ENCODE data around the gene NR3C1. TPM values are rescaled to one million over a fixed set of nuclear protein-coding genes. Genes with fewer than 3 reads are reported as not detected.
A peak's percentile ranks its signal among the peaks of the same experiment; 100 is the strongest.

The NR3C1 gene
- polyA plus RNA-seq, 1 donor (not counting 4 experiments of a cell fraction or from before 2014, with no cell fraction given) = 30.7 TPM

GRCh38 chr5:143405849-143406098 is 2.3 kb upstream of the NR3C1 start:
- Histone ChIP-seq H3K4me1 (ENCODE audit: control insufficient read depth, extremely low read depth, insufficient read depth, low read length) (peaks cover 9% of the 10 kb centered on the region), H3K27me3 (ENCODE audit: control insufficient read depth, extremely low read depth, insufficient read depth, low read length) (no peaks in the 10 kb centered on the region), H4K20me1 (ENCODE audit: control insufficient read depth, extremely low read depth, insufficient read depth, low read length) (no peaks in the 10 kb centered on the region), H3K27ac (ENCODE audit: control insufficient read depth, insufficient read depth, low read length) (peak overlapping the region; percentile 96), H3K36me3 (ENCODE audit: control insufficient read depth in 2 of 2, extremely low read depth in 1 of 2, insufficient read depth in 2 of 2, low read length in 2 of 2) (no peaks in the 10 kb centered on the region), H2AFZ (ENCODE audit: control insufficient read depth, low read length) (peak overlapping the region; percentile 100), H3K9me3 (ENCODE audit: control insufficient read depth, low read depth, low read length) (no peaks in the 10 kb centered on the region), H3K79me2 (ENCODE audit: control insufficient read depth, insufficient read depth, low read length) (peaks cover 27% of the 10 kb centered on the region), H3K9ac (ENCODE audit: control insufficient read depth, extremely low read depth, insufficient read depth, low read length) (peak overlapping the region; percentile 82), H3K4me3 (ENCODE audit: control insufficient read depth in 2 of 3, extremely low read depth in 1 of 3, insufficient read depth in 2 of 3, low read depth in 1 of 3, low read length in 3 of 3) (peak overlapping the region; percentile 64 to 88 (median 78)), H3K9me1 (ENCODE audit: control insufficient read depth, extremely low read depth, insufficient read depth, low read length) (no peaks in the 10 kb centered on the region), H3K4me2 (ENCODE audit: control insufficient read depth, extremely low read depth, insufficient read depth, low read depth, low read length) (peak overlapping the region; percentile 88)
- dilution Hi-C loops (cut with MboI; ENCODE audit: extremely low pct_ligation_motif_present, low sequenced_read_pairs) = no loop called here
- DNase-seq (ENCODE audit: low read depth, low spot score) (no peak), FAIRE-seq (no peak)
- TF ChIP-seq CTCF (optimal IDR thresholded peaks at IDR 0.05 in 1 of 3, IDR thresholded peaks at IDR 0.05 in 1 of 3, conservative IDR thresholded peaks at IDR 0.05 in 1 of 3; ENCODE audit: extremely low read depth in 1 of 3, insufficient read depth in 2 of 3, low read length in 3 of 3) (no peak), EZH2 (IDR thresholded peaks at IDR 0.05; ENCODE audit: low read length) (no peak)

- Histone ChIP-seq H3K4me2 (ENCODE audit: control insufficient read depth, extremely low read depth, insufficient read depth, low read depth, low read length) (peak overlapping the region; percentile 88), H3K27ac (ENCODE audit: control insufficient read depth, insufficient read depth, low read length) (peak overlapping the region; percentile 96), H2AFZ (ENCODE audit: control insufficient read depth, low read length) (peak overlapping the region; percentile 100), H3K27me3 (ENCODE audit: control insufficient read depth, extremely low read depth, insufficient read depth, low read length) (no peaks in the 10 kb centered on the region), H4K20me1 (ENCODE audit: control insufficient read depth, extremely low read depth, insufficient read depth, low read length) (no peaks in the 10 kb centered on the region), H3K9ac (ENCODE audit: control insufficient read depth, extremely low read depth, insufficient read depth, low read length) (peak overlapping the region; percentile 82), H3K4me3 (ENCODE audit: control insufficient read depth in 2 of 3, extremely low read depth in 1 of 3, insufficient read depth in 2 of 3, low read depth in 1 of 3, low read length in 3 of 3) (peak overlapping the region; percentile 64 to 88 (median 78)), H3K9me3 (ENCODE audit: control insufficient read depth, low read depth, low read length) (no peaks in the 10 kb centered on the region), H3K36me3 (ENCODE audit: control insufficient read depth in 2 of 2, extremely low read depth in 1 of 2, insufficient read depth in 2 of 2, low read length in 2 of 2) (no peaks in the 10 kb centered on the region), H3K79me2 (ENCODE audit: control insufficient read depth, insufficient read depth, low read length) (peaks cover 32% of the 10 kb centered on the region), H3K9me1 (ENCODE audit: control insufficient read depth, extremely low read depth, insufficient read depth, low read length) (no peaks in the 10 kb centered on the region), H3K4me1 (ENCODE audit: control insufficient read depth, extremely low read depth, insufficient read depth, low read length) (peaks cover 9% of the 10 kb centered on the region)
- TF ChIP-seq EZH2 (IDR thresholded peaks at IDR 0.05; ENCODE audit: low read length) (no peak), CTCF (optimal IDR thresholded peaks at IDR 0.05 in 1 of 3, IDR thresholded peaks at IDR 0.05 in 1 of 3, conservative IDR thresholded peaks at IDR 0.05 in 1 of 3; ENCODE audit: extremely low read depth in 1 of 3, insufficient read depth in 2 of 3, low read length in 3 of 3) (peak in 1 of 3 experiments; percentile 36)
- DNase-seq (ENCODE audit: low read depth, low spot score) = no peak
- dilution Hi-C loops (cut with MboI; ENCODE audit: extremely low pct_ligation_motif_present, low sequenced_read_pairs) = no loop called here
- FAIRE-seq = no peak
Observed at GRCh38 chr5:143405063-143405848, 1.8 kb upstream of the NR3C1 start.

Measured in keratinocyte (primary cell).